ENCODE data around the gene CES2.
"Not testable (repeated sequence)": the region's sequence is repeated elsewhere in the genome, so short reads cannot be mapped to it uniquely, and the experiment has no call there.

Gene CES2

GRCh38 chr16:66935314-66936011 is at the start of gene CES2:
TSS of gene CES2 (plus strand) at chr16:66935516. CDS start at chr16:66935636, 120 bp downstream.
- DNase-seq: no peak

GRCh38 chr16:66886321-66886720 is 49.0 kb upstream of the CES2 start:
- no peak for DNase-seq

DNA sequence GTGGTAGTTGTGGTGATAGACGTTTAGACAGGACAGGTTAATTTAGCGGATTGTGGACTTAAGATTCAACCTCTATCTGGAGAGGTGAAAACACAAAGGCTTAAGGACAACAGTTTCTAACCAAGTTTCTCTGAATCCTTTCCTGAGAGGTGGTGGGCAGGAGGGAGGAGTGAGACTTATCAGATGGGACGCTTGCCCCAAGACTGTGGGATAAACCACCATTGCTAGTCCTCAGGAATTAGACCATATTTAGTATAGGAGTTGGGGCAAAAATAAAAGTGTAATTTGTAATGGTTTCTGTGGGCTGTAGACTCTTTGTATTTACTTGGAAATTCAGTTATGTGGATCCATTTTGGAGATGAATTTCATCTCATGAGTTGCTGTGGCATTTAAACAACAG is 48.4 kb upstream of the CES2 start:
- no peak for DNase-seq

DNA sequence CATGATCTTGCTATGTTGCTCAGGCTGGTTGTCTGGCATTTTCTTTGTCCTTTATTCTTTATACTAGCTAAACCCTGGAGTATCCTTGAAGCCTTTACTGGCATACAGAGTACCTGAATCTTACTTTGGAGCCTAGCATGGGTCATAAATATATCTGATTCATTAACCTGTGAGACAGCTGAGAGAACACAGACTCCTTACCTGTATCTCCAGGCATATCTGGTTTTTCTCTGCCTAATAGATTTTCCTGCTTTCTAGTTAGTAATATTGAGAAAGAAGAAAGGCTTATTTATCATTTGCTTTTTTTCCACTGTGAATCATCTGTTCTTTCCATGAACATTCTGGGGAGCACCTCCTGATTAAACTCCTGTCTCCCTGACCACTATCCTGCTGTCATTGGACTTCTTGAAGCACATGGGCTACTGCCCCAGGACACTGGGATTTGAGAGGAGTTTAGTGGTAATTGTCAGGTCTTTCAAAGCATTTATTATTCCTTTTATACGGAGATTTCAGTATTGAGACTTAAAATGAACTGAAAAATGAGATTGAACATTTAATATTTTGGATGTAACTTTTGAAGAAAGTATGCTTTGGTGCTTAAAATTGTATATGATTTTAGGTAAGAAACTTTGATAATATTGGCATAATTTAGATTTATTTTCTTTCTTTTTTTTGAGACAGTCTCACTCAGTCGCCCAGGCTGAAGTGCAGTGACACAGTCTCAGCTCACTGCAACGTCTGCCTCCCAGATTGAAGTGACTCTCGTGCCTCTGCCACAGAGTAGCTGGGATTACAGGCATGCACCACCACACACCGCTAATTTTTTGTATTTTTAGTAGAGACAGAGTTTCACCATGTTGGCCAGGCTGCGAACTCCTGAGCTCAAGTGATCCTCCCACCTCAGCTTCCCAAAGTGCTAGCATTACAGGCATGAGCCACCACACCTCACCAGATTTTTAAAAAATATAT is 46.4 kb upstream of the CES2 start:
- DNase-seq: no peak

DNA sequence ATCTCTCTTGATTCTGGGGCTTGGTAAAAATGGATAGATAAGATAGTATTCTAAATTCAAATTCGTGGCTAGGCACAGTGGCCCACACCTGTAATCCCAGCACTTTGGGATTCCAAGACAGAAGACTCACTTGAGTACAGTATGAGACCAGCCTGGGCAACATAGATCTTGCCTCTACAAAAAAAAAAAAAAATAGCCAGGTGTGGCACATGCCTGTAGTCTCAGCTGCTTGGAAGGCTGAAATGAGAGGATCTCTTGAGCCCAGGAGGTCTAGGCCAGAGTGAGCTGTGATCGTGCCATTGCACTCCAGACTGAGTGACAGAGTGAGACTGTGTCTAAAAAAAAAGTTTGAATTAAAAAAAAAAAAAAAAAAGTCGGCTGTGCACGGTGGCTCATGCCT is 45.7 kb upstream of the CES2 start:
- DNase-seq: no peak

- DNase-seq: no peak
Observed at GRCh38 chr16:66890799-66891198, 44.5 kb upstream of the CES2 start.

GRCh38 chr16:66891360-66891759 is 44.0 kb upstream of the CES2 start:
- DNase-seq: no peak

GRCh38 chr16:66891797-66892196 is 43.5 kb upstream of the CES2 start:
- DNase-seq: no peak

GRCh38 chr16:66894055-66894454 is 41.3 kb upstream of the CES2 start:
- no peak for DNase-seq

DNA sequence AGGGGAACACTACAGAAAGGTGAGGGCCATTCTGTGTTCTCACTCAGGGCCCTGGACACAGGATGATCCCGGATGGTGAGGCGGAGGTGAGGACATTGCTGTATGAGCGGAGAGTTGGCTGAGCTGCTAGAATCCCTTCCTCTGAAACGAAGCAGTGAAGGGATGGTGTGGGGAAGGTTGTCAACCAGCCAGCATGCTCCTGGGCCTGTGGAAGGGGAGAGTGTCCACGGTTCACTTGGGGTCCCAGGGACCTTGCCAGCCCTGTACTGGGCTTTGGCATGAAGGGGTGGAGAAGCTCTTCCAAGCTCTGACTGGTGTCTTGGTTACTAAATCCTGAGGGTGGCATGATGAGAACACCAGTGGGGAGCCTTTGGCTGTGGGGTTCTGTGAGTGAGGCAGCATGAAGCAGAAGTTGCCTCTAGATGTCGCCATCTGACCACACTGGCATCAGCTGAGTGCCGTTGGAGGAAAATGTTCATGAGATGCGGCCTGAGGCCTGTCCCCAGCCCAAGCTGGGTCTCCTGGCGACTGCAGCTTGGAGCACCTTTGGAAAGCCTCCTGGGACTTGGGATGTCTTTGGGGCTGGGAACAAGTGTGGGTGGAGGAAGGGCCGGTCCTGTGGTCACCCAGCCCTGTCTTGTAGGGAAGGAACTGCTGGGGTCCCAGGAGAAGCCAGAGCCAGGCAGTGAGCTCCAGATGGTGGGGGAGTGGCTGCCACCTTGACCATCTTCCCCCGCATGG is 40.2 kb upstream of the CES2 start:
- DNase-seq: peak; percentile 68

- no peak for DNase-seq
Observed at GRCh38 chr16:66895689-66895979, 39.7 kb upstream of the CES2 start.

DNA sequence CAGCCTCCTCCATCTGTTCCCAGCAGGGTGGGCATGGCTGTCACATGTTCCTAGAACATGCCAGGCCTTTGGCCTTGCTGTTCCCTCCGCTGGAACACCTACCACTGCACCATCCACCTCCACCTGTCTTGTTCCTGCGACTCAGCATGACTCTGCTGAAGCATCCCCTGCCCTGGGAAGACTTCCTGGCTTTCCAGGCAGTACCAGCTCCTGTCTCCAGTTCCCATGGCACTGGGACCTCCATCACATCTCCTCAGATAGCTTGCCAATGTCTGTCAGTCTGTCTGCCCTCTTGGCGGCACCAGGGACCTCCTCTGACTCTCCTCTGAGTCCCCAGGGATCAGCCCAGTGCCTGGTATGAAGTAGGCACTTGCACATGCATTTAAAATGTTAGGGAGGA is 39.3 kb upstream of the CES2 start:
- no peak for DNase-seq

DNA sequence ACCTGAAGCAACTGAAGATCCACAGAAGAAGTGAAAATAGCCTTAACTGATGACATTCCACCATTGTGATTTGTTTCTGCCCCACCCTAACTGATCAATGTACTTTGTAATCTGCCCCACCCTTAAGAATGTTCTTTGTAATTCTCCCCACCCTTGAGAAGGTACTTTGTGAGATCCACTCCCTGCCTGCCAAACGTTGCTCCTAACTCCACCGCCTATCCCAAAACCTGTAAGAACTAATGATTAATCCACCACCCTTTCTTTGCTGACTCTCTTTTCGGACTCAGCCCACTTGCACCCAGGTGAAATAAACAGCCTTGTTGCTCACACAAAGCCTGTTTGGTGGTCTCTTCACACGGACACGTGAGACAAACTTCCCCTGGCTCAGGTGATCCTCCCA is 38.6 kb upstream of the CES2 start:
- DNase-seq: not testable (repeated sequence)

- DNase-seq: peak; percentile 52
Observed at GRCh38 chr16:66898207-66898606, 37.1 kb upstream of the CES2 start.

DNA sequence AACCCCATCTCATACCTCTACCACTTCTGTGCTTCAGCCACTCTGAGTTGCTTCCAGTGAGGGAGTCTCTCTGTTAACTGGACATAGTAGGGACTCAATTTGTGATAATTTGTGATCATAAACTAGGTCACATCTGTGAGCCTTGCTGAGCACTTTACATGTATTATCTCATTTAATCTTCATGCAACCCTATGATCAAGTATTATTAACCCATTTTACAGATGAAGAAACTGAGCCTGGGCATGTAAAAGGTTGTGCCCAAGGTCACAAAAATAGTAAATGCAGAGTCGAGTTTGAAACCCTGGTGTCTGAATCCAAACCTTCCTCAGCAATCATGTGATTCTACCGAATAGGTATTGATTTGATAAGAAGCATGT is 36.4 kb upstream of the CES2 start:
- no peak for DNase-seq

GRCh38 chr16:66899310-66899944 is 35.9 kb upstream of the CES2 start:
- DNase-seq: no peak

DNA sequence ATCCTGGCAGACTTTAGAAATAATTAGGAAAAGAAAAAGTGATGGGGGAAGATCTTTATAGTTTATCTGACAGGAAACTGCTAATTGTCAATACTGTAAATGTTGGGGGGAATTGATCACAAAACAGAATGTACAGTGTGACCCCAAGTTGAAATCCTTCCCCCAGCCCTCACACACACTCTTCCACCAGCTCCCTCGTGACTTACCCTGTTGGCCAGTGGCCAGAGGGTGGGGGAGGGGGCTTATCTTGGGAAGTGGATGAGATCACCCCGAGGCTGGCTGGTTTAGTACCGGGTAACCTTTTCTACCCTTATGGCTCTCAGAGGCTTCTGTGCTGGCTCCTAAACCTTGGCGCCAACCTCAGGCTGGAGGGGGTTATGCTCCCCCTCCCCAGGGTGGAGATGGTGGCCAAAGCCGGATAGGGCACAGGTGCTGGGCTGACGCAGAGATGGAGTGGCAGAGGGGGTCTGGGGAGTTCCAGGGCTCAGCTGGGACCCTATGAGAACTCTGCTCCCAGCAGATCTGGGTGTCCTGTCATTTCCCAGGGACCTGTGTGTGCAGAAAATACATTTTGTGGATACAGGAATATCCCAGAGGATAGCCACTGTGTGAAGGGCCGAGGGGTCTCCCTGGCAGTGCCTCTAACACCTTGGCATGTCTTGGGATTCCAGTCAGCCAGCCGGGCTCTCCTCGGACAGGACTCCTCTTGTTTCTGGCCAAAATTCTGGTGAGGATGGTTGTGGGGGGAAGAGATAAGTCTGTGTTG is 35.2 kb upstream of the CES2 start:
- peak; percentile 72 for DNase-seq

DNA sequence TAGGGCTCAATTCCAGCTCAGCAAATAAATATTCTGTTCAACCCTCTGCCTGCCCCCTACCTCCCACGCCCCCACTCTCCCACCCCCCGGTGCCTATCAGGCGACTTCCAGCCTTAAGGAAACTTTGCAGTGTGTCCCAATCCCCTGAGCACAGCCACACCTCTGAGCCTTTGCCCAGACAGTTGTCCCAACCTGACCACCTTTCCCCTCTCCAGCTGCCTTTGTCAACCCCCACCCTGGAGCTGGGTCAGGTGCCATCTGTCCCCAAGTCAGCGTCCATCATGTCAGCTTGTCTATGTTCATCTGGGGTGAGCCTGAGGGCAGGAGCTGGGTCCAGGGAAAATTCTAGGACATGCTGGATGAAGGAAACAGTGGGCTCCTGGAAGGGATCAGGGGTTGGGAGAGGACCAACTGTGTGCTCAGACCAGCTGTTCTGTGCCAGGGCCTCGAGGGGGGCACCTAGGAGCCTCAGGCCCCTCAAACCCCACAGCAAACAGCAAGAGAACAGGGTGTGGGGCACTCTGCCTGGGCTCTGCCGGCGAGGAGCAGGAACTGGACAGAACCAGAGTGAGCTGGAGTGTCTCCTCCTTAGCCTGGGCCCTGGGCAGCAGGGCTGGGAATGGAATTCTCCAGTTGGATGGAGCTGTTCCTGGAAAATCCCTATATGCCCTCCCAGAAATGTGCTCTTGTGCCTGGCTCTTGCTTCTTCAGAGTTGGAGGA is 34.4 kb upstream of the CES2 start:
- DNase-seq: no peak

GRCh38 chr16:66901626-66902025 is 33.7 kb upstream of the CES2 start:
- DNase-seq: no peak

DNA sequence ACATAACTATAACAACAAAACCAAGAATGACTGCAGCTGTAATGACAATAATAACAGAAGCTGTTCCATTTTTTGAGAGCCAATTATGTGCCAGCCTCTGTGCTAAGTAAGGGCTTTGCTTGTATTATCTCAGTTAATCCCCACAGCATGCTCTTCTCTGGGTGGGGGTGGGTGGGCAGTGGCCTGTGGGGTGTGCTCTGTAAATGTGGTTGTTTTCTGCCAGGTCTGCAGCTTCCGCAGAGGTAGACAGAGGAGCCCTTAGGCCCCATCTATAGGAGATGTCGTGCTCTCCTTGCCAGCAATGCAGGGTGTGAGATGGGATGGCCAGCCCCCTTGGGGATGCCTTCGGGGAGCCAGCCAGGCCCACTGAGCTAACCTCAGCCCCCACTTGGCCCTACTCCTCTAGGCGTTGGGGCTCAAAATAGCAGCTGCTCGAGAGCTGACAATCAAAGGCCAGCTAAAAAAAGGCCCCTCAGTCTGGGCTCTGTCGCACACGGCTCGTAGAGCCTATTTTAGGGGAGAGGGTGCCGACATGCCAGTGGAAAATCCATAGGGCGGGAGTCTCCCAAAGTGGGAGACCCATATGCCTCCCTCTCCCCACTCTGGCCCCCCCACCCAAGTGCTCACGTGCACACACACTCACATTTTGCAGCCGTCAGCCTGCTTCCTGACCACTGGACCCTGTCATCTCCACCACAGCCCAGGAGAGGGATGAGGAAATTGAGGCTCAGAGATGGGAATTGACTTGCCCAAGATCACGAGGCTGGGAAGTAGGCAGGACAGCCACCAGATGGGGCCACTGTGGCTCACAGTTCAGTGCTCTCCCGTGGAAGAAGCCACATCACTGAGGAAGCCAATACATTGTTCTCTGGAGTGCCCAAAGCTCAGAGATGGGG is 32.4 kb upstream of the CES2 start:
- DNase-seq: no peak

Data from fibroblast of upper back skin (primary cell).